ENCODE measurements around the gene LIME1. TPM values are rescaled to one million over a fixed set of nuclear protein-coding genes. Genes with fewer than 3 reads are reported as not detected.

The LIME1 gene
- total RNA-seq, 2 experiments from 2014 or later = 75.6 to 76.4 TPM

DNA sequence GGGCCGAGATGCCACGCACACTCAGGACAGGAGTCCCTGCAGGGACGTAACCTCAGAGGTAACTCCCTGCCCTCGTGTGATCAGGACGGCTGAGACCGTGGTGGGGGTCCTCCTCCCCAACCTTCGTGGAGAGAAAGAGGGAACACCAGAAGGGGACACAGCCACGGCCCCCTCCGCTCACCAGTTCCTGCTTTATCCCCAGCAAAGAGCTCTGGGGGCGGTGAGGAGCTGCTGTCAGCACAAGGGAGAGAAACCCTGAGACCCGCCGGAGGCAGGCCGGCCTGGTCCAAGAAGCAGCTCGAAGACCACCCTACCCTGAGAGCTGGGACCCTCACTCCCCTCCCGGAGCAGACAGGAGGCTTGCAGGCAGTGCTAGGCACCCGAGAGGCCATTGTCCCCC lies 47.5 kb downstream of the LIME1 start:
- Histone ChIP-seq H3K9me3 (ENCODE audit: low read length) (no peaks in the 10 kb centered on the region), H3K9me2 (ENCODE audit: insufficient read depth, low read length) (no peaks in the 10 kb centered on the region), H3K79me2 (ENCODE audit: insufficient read depth, low read depth, low read length) (no peaks in the 10 kb centered on the region), H2AFZ (ENCODE audit: low read length) (no peak overlapping the region), H3K4me2 (ENCODE audit: low read length) (no peak overlapping the region), H3K27ac (ENCODE audit: low read depth, low read length, poor library complexity, severe bottlenecking) (no peak overlapping the region), H3K4me1 (ENCODE audit: insufficient read depth, low read length, poor library complexity, severe bottlenecking) (peaks cover 32% of the 10 kb centered on the region), H3K36me3 (ENCODE audit: insufficient read depth, low read length) (no peaks in the 10 kb centered on the region), H3K4me3 (ENCODE audit: low read depth, low read length, poor library complexity, severe bottlenecking) (no peak overlapping the region), H4K20me1 (ENCODE audit: insufficient read depth, low read length) (no peaks in the 10 kb centered on the region)
- no peak for DNase-seq (ENCODE audit: low spot score)
- CTCF ChIA-PET (ENCODE audit: unreplicated experiment) = no interaction called here
- intact Hi-C loops (cut with micrococcal nuclease; ENCODE audit: unreplicated experiment) = no loop called here
- TF ChIP-seq, protein P1, sequence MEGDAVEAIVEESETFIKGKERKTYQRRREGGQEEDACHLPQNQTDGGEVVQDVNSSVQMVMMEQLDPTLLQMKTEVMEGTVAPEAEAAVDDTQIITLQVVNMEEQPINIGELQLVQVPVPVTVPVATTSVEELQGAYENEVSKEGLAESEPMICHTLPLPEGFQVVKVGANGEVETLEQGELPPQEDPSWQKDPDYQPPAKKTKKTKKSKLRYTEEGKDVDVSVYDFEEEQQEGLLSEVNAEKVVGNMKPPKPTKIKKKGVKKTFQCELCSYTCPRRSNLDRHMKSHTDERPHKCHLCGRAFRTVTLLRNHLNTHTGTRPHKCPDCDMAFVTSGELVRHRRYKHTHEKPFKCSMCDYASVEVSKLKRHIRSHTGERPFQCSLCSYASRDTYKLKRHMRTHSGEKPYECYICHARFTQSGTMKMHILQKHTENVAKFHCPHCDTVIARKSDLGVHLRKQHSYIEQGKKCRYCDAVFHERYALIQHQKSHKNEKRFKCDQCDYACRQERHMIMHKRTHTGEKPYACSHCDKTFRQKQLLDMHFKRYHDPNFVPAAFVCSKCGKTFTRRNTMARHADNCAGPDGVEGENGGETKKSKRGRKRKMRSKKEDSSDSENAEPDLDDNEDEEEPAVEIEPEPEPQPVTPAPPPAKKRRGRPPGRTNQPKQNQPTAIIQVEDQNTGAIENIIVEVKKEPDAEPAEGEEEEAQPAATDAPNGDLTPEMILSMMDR (conservative IDR thresholded peaks at IDR 0.05; ENCODE audit: low read length) = no peak
- no peak for TF ChIP-seq EZH2phosphoT487 (IDR thresholded peaks at IDR 0.05; ENCODE audit: borderline replicate concordance, low read depth, low read length)
- POLR2A ChIA-PET = no interaction called here
- BruUV-seq (replicated peaks) = no TSS peak

DNA sequence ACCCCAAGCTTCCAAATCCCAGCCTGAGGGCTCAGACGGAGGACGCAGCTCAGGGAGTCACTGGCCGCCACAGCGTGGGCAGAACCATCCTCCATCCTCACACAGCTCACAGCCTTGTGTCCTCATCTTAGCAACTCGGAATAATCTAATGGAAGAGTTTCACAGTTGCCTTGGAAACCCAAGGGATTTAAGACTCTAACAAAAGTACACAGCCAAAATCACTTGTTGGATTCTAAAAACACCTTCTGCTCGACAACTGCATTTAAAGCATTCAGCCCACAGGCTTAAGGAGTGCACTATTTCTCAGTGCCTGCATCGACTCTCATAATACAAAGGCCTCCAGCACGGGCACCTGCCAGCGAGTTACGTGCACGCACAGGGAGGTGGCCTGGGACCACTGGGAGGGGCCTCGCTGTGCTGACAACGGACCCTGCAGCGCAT lies 49.2 kb downstream of the LIME1 start:
- no TSS peak for BruUV-seq (replicated peaks)
- DNase-seq (ENCODE audit: low spot score) = no peak
- H3K27ac ChIP-seq (ENCODE audit: low read depth, low read length, poor library complexity, severe bottlenecking) = no peak overlapping the region
- POLR2A ChIA-PET = no interaction called here
- H3K4me3 ChIP-seq (ENCODE audit: low read depth, low read length, poor library complexity, severe bottlenecking) = no peak overlapping the region
- peak overlapping the region; percentile 34; the same call in 1 of the 2 replicates for H3K4me2 ChIP-seq (ENCODE audit: low read length)
- no peaks in the 10 kb centered on the region for H3K36me3 ChIP-seq (ENCODE audit: insufficient read depth, low read length)
- TF ChIP-seq EZH2phosphoT487 (IDR thresholded peaks at IDR 0.05; ENCODE audit: borderline replicate concordance, low read depth, low read length) = no peak
- TF ChIP-seq, protein P1 (conservative IDR thresholded peaks at IDR 0.05; ENCODE audit: low read length) = no peak
- H2AFZ ChIP-seq (ENCODE audit: low read length) = peak overlapping the region; percentile 59
- no peaks in the 10 kb centered on the region for H4K20me1 ChIP-seq (ENCODE audit: insufficient read depth, low read length)
- no peaks in the 10 kb centered on the region for H3K79me2 ChIP-seq (ENCODE audit: insufficient read depth, low read depth, low read length)
- H3K9me3 ChIP-seq (ENCODE audit: low read length) = no peaks in the 10 kb centered on the region
- intact Hi-C loops (cut with micrococcal nuclease; ENCODE audit: unreplicated experiment) = loop anchor here (2.0 to 5.0 kb wide), 3 partner anchors 78 to 189 kb away; partner anchors contain the start of genes ARFRP1, TPD52L2 and ZGPAT
- CTCF ChIA-PET (ENCODE audit: unreplicated experiment) = no interaction called here
- peaks cover 32% of the 10 kb centered on the region for H3K4me1 ChIP-seq (ENCODE audit: insufficient read depth, low read length, poor library complexity, severe bottlenecking)
- H3K9me2 ChIP-seq (ENCODE audit: insufficient read depth, low read length) = no peaks in the 10 kb centered on the region

DNA sequence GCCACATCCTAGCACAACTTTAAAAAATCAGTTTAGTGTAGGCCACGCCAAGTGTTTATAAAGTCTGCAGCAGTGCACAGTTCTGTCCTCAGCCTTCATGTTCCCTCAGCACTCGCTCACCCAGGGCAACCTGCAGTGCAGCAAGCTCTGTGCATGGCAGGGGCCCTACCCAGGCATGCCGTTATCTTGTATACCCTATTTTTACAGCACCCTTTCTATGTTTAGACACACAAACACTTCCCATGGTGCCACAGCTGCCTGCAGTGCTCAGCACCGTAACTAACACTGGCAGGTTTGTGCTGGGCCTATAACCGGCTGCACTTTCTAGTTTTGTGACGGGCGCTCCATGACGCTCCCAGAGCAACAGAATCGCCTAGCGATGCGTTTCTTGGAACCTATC lies 50.8 kb downstream of the LIME1 start:
- Histone ChIP-seq H3K4me3 (ENCODE audit: low read depth, low read length, poor library complexity, severe bottlenecking) (no peak overlapping the region), H3K4me2 (ENCODE audit: low read length) (peak overlapping the region; percentile 50), H3K9me3 (ENCODE audit: low read length) (no peaks in the 10 kb centered on the region), H3K4me1 (ENCODE audit: insufficient read depth, low read length, poor library complexity, severe bottlenecking) (peaks cover 28% of the 10 kb centered on the region), H3K27ac (ENCODE audit: low read depth, low read length, poor library complexity, severe bottlenecking) (peak overlapping the region; percentile 21), H3K9me2 (ENCODE audit: insufficient read depth, low read length) (no peaks in the 10 kb centered on the region), H4K20me1 (ENCODE audit: insufficient read depth, low read length) (no peaks in the 10 kb centered on the region), H2AFZ (ENCODE audit: low read length) (peak overlapping the region; percentile 59; the same call in 1 of the 2 replicates), H3K36me3 (ENCODE audit: insufficient read depth, low read length) (no peaks in the 10 kb centered on the region), H3K79me2 (ENCODE audit: insufficient read depth, low read depth, low read length) (no peaks in the 10 kb centered on the region)
- ChIA-PET POLR2A (interaction anchor here (1.0 kb wide), 1 partner anchor 77 kb away, joined by 4 read pairs; no protein-coding TSS in a partner anchor), CTCF (ENCODE audit: unreplicated experiment) (interaction anchor here (0.6 kb wide), 1 partner anchor 249 kb away, joined by 10 read pairs; no protein-coding TSS in a partner anchor)
- BruUV-seq (replicated peaks) = no TSS peak
- intact Hi-C loops (cut with micrococcal nuclease; ENCODE audit: unreplicated experiment) = loop anchor here (2.0 to 5.0 kb wide), 3 partner anchors 77 to 187 kb away; partner anchors contain the start of genes ARFRP1, TPD52L2 and ZGPAT
- peak; percentile 54 for DNase-seq (ENCODE audit: low spot score)
- TF ChIP-seq EZH2phosphoT487 (IDR thresholded peaks at IDR 0.05; ENCODE audit: borderline replicate concordance, low read depth, low read length) = no peak
- TF ChIP-seq, protein P1 (conservative IDR thresholded peaks at IDR 0.05; ENCODE audit: low read length) = no peak

Data from OCI-LY7 (cell line).